SHP77 treated with DMSO at 0.1 percent for 48 hours (cell line): ENCODE measurements around the gene MSRB1.
A peak's percentile ranks its signal among the peaks of the same experiment; 100 is the strongest.
"Not testable (repeated sequence)": the region's sequence is repeated elsewhere in the genome, so short reads cannot be mapped to it uniquely, and the experiment has no call there.

ENCODE experiments used
- DNase-seq: peaks from one replicate; lab custom pipeline; 2025; lab: John Stamatoyannopoulos, UW

Gene MSRB1

DNA sequence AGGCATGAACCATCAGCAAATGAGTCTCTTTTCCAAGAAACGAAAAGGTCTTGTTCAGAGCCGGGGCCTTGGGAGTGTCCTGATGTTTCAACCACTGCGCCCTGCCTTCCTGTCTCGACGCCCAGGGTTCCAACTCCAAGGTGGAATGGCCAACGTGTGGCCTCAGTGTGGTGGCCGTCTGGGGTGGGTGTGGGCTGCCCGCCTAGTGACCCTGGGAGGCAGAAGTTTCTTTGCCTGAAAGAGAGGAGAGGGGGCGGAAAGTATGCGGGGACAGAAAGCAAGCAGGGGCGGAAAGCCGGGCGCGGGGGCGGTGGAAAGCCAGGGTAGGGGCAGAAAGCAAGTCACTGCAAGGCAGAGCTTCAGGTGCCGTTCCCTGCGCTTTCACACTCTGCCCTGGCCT lies 4.1 kb downstream of the MSRB1 start:
- DNase-seq, result no peak

DNA sequence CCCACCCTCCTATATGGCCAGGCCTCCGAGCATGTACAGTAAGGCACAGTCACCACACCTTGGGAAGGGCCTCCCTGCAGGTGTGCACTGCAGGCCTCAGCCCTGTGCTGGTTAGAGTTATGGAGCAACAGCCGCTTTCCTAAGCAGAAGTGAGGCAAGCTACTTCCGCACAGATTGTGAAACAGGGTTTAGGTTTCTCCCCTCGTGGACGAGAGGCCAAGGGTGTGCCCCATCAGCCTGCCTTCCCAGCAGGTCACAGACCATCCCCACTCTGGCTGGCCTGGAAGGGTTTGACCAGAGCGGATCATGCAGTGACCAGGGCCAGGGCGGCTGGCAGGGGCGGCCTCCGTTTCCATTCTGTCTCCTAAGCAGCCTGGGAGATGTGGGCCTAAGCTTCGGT lies 4.7 kb downstream of the MSRB1 start:
- no peak for DNase-seq

DNA sequence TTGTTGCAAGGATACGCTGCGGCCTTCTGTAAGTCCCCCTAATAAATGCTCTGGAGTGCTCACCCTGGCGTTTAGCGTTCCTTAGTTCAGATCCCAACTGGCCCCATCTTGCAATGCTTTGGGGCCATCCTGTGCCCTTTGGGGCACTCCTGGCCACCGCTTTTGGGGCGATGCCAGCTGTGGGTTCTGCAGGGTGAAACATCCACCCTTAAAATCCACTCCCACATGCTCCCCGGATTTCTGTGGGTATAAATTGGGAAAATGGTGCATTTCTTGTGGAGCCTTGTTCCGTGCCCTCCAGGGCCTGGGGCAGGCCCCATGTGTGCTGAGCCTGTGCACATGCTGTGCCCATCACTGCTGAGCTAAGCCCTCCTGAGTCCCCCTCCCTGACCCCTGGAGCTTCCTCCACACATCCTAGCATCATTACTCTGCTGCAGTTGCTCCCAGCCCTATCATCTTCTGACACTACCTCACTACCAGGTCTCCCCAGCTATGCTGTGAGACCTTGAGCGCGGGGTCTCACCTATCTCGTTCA lies 6.0 kb downstream of the MSRB1 start:
- no peak for DNase-seq

DNA sequence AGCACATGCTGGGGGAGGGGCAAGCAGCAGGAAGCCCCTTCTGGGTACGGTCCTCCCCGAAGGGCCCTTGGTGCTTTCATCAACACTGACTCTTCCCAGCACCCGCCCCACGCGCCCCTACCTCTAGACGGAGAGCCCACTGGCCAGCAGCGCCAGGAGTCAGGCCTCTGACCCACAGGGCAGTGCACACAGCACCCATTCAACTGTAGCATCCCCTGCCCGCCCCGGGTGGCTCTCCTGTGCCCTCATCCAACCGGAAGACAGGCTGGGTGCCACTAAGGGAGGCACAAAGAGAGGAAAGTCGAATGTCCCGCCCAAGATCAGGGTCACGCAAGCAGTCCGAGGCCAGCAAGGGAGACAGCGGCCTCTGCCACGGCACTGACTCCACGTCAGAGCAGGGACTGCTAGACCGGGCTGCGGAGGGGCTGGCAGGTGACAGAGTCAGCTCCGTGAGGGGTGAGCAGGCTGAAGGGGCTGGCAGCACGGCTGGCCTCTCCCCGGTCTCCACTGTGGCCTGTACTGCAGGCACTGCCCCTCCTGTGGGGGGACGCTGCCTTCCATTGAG lies 9.8 kb downstream of the MSRB1 start:
- no peak for DNase-seq

DNA sequence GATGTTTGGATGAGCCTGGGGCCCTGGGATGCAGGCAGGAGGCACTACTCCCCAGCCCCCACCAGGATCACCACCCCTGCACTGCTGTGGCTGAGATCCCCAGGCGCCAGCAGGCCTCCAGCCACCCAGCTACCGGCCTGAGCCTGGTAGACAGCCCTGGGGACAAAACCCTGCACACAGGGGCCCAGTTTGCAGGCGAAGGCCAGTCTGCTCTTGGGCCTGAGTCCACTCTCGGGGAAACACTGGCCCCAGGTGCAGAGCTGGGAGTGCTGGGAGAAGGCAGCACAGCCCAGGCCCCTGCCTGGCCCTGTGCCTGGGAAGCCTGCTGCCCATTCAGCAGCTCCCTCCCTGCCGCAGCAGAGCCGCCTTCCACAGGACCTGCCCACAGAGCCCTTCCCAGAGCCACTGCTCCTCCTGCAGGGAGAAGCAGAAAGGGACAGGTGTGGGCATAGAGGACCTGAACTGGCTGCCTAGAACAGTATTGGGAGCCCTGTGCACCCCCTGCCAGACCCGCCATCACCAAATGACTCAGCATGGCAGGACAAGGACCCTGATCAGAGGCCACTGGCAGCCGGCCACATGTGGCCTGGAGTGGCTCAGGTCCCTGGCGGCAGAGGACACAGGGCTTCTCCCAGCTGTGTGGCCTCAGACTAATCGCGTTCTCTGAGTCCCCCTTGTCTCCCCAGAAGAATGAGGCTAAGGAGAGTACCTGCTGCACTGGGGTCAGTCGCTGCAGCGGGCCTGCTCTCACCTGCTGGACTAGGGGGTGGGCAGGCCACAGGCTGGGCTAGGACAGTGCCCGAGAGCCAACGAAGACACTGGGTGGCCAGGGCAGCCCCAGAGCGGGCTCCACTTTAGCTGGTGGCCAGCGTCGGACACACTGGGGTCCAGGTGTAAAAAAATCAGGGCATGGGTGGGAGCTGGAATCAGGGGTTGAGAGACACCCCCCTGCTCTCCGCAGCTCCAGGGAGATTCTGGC lies 10.7 kb downstream of the MSRB1 start:
- DNase-seq, result peak; percentile 54

DNA sequence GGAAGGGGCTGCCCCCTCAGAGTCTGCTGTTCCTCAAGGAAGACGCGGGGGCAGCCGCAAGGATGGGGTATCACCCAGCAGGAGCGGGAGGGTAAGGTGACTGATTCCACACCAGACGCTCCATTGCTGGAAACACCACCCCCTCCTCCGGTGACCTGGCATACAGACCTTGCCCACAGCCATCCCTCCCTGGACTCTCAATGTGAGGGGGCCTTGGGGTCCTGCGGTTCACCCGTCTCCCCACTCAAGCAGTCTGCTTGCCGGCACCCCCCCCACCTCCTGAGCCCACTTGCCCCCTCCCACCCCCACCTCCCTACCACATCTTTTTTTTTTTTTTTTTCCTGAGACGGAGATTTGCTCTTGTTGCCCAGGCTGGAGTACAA lies 12.7 kb downstream of the MSRB1 start:
- DNase-seq, result no peak

DNA sequence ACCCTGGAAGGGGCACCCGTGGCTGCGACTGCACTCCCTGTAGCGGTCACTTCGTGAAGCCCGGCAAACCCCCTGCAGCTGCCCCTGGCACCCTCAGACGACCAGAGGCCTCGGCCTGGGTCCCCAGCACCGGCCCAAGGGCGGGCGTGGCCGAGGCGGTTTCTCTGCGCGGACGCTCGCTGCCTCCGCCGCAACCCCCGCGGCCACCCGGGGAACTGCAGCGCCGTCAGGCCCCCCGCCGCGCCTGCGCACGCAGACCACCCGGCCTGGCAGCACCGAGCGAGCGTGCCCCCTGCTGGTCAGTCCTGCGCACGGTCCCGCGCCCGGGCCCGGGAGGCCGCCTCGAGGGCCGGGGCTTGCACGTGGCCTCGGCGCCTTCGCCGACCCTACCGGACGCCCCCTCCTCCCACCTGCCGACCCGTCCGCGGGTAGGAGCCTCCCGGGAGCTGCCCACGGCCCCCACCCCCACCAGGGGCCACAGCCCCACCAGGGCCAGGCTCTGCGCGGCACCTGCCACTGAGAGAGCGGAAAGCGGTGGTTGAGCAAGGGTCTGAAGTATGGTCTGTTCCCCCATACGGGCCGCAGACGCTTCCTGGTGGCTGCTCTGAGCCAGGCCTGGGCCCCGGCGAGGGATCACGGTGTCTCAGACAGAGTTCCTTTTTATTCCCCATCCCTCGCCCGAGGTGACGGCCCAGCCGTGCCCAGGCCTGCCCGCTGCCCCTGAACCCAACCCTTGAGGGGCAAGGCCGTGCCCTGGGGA lies 13.2 kb downstream of the MSRB1 start:
- peak; percentile 40 for DNase-seq

DNA sequence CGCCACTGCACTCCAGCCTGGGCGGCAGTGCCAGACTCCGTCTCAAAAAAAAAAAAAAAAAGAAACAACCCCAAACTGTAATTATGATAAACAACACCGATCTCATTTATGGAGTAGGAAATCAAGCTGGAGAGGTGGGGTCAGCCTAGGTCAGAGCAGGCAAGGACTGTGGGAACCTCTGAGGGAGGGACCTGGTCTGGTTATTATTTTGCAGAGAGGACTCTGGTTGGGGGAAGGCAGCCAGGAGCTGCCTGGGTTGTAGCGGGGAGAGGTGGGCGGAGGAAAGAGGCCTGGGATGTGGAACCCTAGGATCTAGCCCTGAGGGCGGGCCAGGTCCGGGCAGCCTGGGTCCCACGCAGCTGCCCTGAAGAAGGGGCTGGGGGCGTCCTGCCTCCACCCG lies 13.9 kb downstream of the MSRB1 start:
- DNase-seq, result no peak

DNA sequence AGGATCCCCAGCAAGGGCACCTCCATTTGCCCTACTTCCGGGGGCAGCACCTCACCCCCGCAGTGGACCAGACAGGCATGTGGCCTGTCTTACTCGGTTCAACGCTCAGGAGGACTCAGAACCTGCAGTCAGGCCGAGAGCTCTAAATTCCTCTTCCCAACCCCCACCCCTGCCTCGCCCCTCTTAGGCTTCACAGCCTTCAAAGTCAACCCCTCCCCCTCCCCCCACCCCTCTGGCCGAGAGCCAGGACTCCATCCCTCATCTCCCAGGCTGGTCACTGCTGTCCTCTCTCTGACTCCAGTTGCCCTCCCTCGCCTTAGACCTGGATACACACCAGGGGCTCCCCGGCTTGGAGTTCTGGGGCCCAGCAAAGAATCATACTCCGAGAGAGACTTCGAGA lies 16.7 kb downstream of the MSRB1 start:
- no peak for DNase-seq

DNA sequence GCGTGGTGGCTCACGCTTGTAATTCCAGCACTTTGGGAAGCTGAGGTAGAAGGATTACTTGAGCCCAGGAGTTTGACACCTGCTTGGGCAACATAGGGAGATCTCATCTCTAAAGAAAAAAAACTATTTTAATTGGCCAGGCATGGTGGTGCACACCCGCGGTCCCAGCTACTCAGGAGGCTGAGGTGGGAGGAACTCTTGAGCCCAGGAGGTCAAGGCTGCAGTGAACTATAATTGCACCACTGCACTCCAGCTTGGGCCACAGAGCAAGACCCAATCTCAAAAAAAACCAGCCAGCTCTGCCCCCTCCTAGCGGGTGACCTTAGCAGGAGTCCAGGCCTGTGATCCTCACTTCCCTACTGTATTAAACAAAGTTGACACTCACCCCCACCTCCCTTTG lies 18.9 kb downstream of the MSRB1 start:
- no peak for DNase-seq

DNA sequence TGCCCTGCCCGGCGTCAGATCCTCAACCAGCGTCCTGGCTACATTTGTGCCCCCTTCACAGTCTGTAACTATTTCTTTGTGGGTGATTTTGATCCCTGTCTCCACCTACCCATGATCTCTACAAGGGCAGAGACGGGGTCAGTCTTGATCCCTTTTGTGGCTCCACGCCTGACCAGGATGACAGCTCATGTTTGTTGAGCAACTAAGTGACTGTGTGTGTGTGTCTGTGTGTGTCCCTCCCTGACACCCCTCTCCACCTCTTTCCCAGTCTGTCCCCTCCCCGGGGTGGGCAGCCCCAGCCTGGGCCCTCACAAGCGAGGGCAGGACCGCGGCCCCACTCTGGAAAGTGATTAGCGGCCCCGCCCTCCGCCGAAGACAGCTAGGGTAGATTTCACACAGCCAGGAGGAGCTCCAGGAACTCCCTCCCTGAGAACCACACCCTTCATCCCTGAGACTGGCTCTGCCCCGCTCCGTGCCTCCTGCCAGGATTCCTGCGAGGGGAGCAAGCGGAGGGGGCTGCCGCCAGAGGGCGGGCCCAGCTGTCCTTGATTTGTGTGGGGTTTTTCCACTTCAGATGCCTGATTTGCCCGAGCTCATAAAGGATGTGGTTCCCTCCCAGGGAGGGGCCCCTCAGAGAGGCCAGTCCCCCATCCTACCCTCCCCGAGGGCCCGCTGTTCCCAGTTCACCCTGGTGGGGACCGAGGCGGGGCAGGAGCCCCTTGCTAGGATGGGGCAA lies 19.5 kb downstream of the MSRB1 start:
- DNase-seq, result peak; percentile 48

DNA sequence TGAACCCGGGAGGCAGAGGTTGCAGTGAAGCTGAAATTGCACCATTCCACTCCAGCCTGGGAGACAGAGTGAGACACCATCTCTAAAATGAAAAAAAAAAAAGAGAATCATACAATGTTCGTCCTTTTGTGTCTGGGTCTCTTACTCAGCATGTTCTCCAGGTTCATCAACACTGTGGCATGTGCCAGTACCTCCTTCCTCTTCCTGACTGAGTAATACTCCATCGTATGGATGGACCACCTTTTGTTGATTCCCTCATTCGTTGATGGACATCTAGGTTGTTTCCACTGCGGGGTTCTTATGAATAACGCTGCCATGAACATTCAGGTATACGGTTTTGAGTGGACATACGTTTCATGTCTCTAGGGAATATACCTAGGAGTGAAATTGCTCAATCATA lies 20.6 kb downstream of the MSRB1 start:
- no peak for DNase-seq

DNA sequence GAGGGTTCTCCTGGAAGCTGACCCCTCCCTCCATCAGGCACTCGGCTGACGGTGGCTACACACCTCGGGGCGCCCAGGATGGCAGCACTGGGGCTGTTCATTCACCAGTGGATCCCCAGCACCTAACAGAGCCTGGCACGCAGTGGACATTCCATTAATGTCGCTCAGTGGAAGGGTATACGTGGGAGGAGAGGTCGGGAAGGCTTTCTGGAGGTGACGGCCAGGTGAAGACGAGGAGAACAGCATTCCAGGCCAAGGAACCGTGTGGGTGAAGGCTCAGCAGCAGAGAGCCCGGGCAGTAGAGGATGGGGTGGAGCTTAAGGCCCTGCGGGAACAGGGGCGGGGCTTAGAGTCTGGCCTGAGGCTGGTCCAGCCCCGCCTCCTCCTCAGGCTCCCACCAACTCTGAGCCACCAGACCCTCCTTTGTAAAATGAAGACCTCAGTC lies 22.2 kb downstream of the MSRB1 start:
- DNase-seq, result peak; percentile 24

DNA sequence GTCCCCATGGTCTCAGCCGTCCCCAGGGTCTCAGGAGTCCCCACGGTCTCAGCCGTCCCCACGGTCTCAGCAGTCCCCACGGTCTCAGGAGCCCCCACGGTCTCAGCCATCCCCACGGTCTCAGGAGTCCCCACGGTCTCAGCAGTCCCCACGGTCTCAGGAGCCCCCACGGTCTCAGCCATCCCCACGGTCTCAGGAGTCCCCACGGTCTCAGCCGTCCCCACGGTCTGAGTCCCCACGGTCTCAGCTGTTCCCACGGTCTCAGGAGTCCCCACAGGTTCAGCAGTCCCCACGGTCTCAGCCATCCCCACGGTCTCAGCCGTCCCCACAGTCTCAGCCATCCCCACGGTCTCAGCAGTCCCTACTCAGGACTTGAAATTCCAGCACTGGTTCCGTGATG lies 22.9 kb downstream of the MSRB1 start:
- not testable (repeated sequence) for DNase-seq

DNA sequence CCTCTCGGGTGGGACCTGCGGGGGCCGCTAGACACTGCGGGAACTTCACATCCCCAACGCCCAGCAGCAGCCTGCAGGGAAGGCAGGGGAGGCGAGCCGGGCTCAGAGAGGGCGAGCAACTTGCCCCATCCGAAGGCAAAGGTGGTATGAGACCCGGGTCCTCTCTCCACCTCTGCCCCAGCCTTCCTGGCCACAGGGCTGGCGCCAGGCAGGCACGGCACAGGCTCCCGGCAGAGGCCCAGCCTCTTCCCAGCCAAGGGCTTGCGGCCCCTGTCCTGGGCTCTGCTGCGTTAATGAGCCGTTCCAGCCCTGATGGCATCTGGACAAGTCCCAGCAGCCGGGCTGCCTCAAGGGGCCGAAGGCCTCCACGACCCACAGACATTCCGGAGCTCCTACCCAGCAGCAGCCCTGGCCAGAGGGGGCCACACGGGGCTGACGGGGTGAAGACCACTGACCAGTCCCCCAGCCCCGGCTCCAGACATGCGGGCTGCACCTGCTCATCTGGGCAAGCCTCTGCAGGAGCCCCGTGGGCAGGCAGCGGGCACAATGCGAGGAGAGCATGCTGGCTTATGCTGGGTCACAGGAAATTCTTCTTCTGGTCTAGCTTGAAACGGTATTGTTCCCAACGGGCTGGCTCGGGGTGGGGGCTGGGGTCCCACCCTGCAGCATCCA lies 23.5 kb downstream of the MSRB1 start:
- no peak for DNase-seq

DNA sequence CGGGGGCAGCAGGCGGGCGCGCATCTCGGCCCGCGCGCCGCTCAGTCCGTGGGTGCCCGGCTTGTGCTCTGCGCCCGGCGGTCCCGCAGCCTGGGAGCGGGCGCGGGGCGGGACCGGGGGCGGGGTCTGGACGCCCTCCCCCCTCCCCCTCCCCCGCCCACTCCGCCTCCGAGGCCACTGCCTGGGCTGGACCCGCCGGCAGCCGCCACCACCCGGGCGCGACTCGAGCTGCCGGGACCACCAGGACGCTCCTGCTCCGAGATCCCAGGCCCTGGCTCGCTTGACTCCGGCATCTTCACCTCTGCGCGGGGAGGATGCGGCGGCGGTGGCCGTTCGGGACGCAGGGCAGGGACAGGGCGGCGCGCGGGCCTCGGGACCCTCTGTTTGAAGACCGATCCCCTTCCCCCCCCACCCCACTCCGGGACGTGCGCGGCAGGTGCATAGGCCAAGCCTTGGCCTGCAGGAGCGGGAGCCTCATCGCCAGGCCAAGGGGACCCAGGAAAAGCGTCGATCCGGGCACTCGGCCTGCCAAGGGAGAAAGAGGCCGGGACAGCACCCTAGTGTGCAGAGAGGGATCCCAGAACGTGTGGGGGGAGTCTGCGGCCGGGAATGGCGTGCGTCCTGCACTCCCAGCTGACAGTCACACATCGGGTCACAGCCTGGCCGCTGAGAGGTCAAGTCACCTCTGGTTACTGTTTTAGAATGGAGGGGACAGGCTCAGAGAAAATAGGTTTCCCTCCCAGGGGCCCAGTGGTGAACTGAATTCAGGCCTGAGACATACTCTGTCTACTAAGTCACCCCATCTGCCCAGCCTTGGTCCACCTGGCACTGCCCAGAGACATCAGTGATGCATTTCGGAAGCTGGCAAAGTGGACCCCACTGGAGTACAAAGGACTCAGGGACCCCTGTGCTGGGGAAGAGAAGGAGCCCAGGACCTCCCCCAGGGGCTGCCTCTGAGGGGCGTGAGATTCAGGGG lies 24.4 kb downstream of the MSRB1 start, which contains the start of gene HS3ST6:
Gene HS3ST6, minus strand, starts transcription at position 65 of the 976 bp plus-strand sequence. CDS start 92 bp downstream, outside the sequence.
- no peak for DNase-seq

DNA sequence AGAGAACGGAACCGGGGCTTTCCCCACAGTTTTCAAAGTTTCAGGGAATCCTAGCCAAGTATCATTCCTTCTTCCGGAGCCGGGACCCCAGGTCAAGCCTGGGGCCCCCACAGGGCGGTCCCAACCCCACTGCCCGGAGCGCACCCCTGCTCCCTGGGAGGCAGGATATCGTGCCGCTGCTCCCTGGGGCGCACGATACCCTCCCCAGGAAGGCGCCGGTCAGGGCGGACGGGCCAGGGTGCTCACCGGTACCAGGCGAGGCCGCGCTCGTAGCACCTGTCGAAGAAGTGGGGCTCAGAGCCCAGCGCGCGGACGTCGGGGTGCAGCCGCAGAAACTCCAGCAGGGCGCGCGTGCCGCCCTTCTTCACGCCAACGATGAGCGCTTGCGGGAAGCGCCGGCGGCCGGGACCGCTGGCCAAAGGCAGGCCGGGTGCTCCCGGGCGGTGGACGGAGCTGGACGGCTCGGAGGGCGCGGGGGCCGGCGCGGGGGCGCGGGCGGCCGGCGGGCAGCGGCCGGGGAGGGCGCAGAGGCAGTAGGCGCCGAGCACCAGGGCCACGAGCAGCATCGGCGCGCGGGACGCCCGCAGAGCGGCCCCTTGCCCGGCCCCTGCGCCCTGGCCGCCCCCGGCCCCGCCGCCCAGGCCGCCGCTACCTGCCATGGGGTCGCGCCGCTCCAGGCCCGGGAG lies 25.2 kb downstream of the MSRB1 start:
- DNase-seq, result no peak

DNA sequence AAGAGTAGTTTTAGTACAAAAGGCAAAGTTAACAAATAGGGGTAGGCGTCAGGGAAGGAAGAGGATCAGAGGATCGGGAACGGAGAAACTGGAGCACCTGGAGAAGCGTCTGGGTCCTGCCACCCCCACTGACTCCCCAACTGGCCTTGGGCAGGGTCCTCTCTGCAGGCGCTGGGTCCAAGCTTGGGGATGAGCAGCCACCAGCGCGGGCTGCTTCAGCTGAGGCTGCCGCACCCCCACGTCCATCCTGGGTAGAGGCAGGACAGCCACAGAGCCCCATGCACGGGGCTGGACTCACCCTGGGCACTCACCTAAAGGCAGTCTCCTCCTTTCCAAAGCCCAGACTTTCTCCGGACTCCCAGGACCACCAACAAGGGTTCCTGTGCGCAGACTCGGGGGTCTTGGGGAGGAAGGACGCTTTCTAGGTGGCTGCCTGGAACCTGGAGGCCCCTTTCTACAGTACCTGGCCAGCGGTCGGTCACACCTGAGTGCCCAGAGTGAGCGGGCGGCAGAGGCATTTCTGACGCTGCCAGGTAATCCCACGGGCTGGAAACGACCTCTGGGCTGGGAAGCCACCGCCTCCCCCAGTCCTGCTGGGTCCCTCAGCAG lies 25.8 kb downstream of the MSRB1 start:
- DNase-seq, result no peak

DNA sequence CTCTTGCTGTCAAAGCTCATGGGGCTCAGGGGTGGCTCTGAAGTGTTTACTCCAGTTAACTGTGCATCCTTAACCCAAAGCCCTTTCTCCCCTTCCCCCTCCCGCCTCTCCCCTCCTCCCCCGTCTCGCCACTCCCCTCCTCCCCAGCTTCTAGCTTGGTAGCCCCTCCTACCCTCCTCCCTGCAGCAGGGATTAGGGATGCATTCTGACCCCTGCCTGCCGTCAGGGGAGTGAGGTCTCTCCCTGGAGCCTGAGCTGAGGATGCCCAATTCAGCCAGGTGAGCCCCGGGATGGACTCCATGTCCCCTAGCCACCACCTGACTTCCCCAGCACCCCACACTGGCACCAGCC lies 26.4 kb downstream of the MSRB1 start:
- DNase-seq, result no peak
